Activated CD4-positive, CD25-positive, alpha-beta regulatory T cell (primary cell): ENCODE data around the gene JOSD1.
"Not testable (repeated sequence)": the region's sequence is repeated elsewhere in the genome, so short reads cannot be mapped to it uniquely, and the experiment has no call there.

Source experiments
- DNase-seq, 4 experiments: peaks; one replicate each; lab custom pipeline; 2025; lab: John Stamatoyannopoulos, UW

Gene JOSD1

GRCh38 chr22:38684895-38685294 is 15.8 kb downstream of the JOSD1 start:
- DNase-seq: no peak

- DNase-seq: peak; percentile 66 to 79 (median 74)
Observed at GRCh38 chr22:38681582-38682335, 19.0 kb downstream of the JOSD1 start, which contains the start of gene TOMM22. Gene TOMM22 (plus strand): TSS chr22:38681957. CDS start chr22:38681979, 22 bp downstream.

GRCh38 chr22:38675833-38676232 is 24.9 kb downstream of the JOSD1 start:
- DNase-seq: no peak

GRCh38 chr22:38674888-38675287 is 25.9 kb downstream of the JOSD1 start:
- no peak for DNase-seq

GRCh38 chr22:38657045-38657909 is 43.5 kb downstream of the JOSD1 start:
- no peak for DNase-seq

GRCh38 chr22:38656256-38657044 is 44.3 kb downstream of the JOSD1 start, which contains the start of the genes CBY1 and FAM227A:
Gene CBY1 (plus strand): TSS chr22:38656638. CDS start chr22:38668055, 11,417 bp downstream.
Gene FAM227A (minus strand): TSS chr22:38656392. CDS start chr22:38650168, 6,224 bp downstream.
- peak; percentile 75 to 80 (median 77) for DNase-seq

- DNase-seq: no peak
Observed at GRCh38 chr22:38655519-38656255, 45.1 kb downstream of the JOSD1 start.

- DNase-seq: no peak
Observed at GRCh38 chr22:38653741-38654140, 47.0 kb downstream of the JOSD1 start.

GRCh38 chr22:38652859-38653258 is 47.9 kb downstream of the JOSD1 start:
- no peak for DNase-seq

- DNase-seq: no peak
Observed at GRCh38 chr22:38649841-38650522, 50.8 kb downstream of the JOSD1 start.

GRCh38 chr22:38645430-38645829 is 55.3 kb downstream of the JOSD1 start:
- DNase-seq: no peak

- DNase-seq: not testable (repeated sequence)
Observed at GRCh38 chr22:38644245-38644644, 56.5 kb downstream of the JOSD1 start.

GRCh38 chr22:38641476-38642040 is 59.2 kb downstream of the JOSD1 start:
- DNase-seq: no peak

GRCh38 chr22:38638728-38639127 is 62.0 kb downstream of the JOSD1 start:
- no peak for DNase-seq

GRCh38 chr22:38638216-38638615 is 62.5 kb downstream of the JOSD1 start:
- no peak for DNase-seq
